Measurements from ENCODE around the gene PRKAR1B. TPM values are rescaled to one million over a fixed set of nuclear protein-coding genes. Genes with fewer than 3 reads are reported as not detected.

The PRKAR1B gene
- total RNA-seq, 1 donor from 2014 or later: 14.7 TPM

- Histone ChIP-seq H3K27me3 (ENCODE audit: insufficient read depth, low read length) (no peaks in the 10 kb centered on the region), H2AFZ (ENCODE audit: low read depth, low read length) (no peak overlapping the region), H3K9ac (ENCODE audit: low read length) (no peak overlapping the region), H3K4me1 (ENCODE audit: insufficient read depth, low read length) (peaks cover 5% of the 10 kb centered on the region), H3K4me3 (ENCODE audit: insufficient read depth, low read depth, low read length) (no peak overlapping the region), H3K9me3 (ENCODE audit: insufficient read depth, low read depth, low read length) (no peaks in the 10 kb centered on the region), H3K27ac (ENCODE audit: low read depth, low read length) (no peak overlapping the region), H4K20me1 (ENCODE audit: insufficient read depth, low read length) (no peaks in the 10 kb centered on the region), H3K36me3 (ENCODE audit: insufficient read depth, low read length) (no peaks in the 10 kb centered on the region), H3K79me2 (ENCODE audit: insufficient read depth, low read length) (no peaks in the 10 kb centered on the region), H3K4me2 (ENCODE audit: low read length) (no peak overlapping the region)
- TF ChIP-seq EZH2 (IDR thresholded peaks at IDR 0.05; ENCODE audit: insufficient read depth, low read length) (no peak), CTCF (IDR thresholded peaks at IDR 0.05; ENCODE audit: insufficient read depth, low read depth, low read length) (no peak)
- DNase-seq (ENCODE audit: low read depth): no peak
- no peaks in the 10 kb centered on the region for H3K4me1 Mint-ChIP-seq (ENCODE audit: low read depth, unreplicated experiment)
- peaks cover 3% of the 10 kb centered on the region for H3K9me3 Mint-ChIP-seq (ENCODE audit: unreplicated experiment)
- peaks cover 10% of the 10 kb centered on the region for H3K27me3 Mint-ChIP-seq (ENCODE audit: low read depth, unreplicated experiment)
- no peak for FAIRE-seq
- peaks cover 4% of the 10 kb centered on the region for H3K36me3 Mint-ChIP-seq (ENCODE audit: low read depth, unreplicated experiment)
- H3K4me3 Mint-ChIP-seq (ENCODE audit: unreplicated experiment): no peak overlapping the region
- no peak overlapping the region for H3K27ac Mint-ChIP-seq (ENCODE audit: unreplicated experiment)
These were observed 132.0 kb downstream of the PRKAR1B start for GRCh38 chr7:594920-595620.

GRCh38 chr7:594212-594913, 132.7 kb downstream of the PRKAR1B start:
- Histone ChIP-seq H3K27me3 (ENCODE audit: insufficient read depth, low read length) (no peaks in the 10 kb centered on the region), H2AFZ (ENCODE audit: low read depth, low read length) (no peak overlapping the region), H3K9me3 (ENCODE audit: insufficient read depth, low read depth, low read length) (no peaks in the 10 kb centered on the region), H3K4me1 (ENCODE audit: insufficient read depth, low read length) (peaks cover 5% of the 10 kb centered on the region), H3K4me2 (ENCODE audit: low read length) (no peak overlapping the region), H3K4me3 (ENCODE audit: insufficient read depth, low read depth, low read length) (no peak overlapping the region), H3K9ac (ENCODE audit: low read length) (no peak overlapping the region), H4K20me1 (ENCODE audit: insufficient read depth, low read length) (no peaks in the 10 kb centered on the region), H3K36me3 (ENCODE audit: insufficient read depth, low read length) (no peaks in the 10 kb centered on the region), H3K79me2 (ENCODE audit: insufficient read depth, low read length) (no peaks in the 10 kb centered on the region), H3K27ac (ENCODE audit: low read depth, low read length) (no peak overlapping the region)
- no peak overlapping the region for H3K4me3 Mint-ChIP-seq (ENCODE audit: unreplicated experiment)
- H3K27me3 Mint-ChIP-seq (ENCODE audit: low read depth, unreplicated experiment): peaks cover 8% of the 10 kb centered on the region
- H3K4me1 Mint-ChIP-seq (ENCODE audit: low read depth, unreplicated experiment): no peaks in the 10 kb centered on the region
- H3K36me3 Mint-ChIP-seq (ENCODE audit: low read depth, unreplicated experiment): peaks cover 4% of the 10 kb centered on the region
- TF ChIP-seq CTCF (IDR thresholded peaks at IDR 0.05; ENCODE audit: insufficient read depth, low read depth, low read length) (no peak), EZH2 (IDR thresholded peaks at IDR 0.05; ENCODE audit: insufficient read depth, low read length) (no peak)
- no peak overlapping the region for H3K27ac Mint-ChIP-seq (ENCODE audit: unreplicated experiment)
- peaks cover 3% of the 10 kb centered on the region for H3K9me3 Mint-ChIP-seq (ENCODE audit: unreplicated experiment)
- no peak for FAIRE-seq
- DNase-seq (ENCODE audit: low read depth): no peak

Measured in astrocyte (in vitro differentiated cells and primary cell).